Stomach (tissue), 9 donors: ENCODE measurements around the gene KCNAB2. TPM values are rescaled to one million over a fixed set of nuclear protein-coding genes. Genes with fewer than 3 reads are reported as not detected.

Experiments used
- DNase-seq, 2 donors: peaks; one replicate each; pipeline versions ENCODE4 v3.0.0 to v3.0.0-alpha.2; 2013 to 2019
- H3K27ac ChIP-seq, 5 donors: fragments of 200-600 bp in 4 of 5; sonication (generic) in 4 of 5; one replicate each; pipeline ENCODE4 v1.5.1; 2013 to 2019; ENCODE audit warnings: mild to moderate bottlenecking in 1 of 5, moderate library complexity in 1 of 5
- H3K27me3 ChIP-seq, 3 donors: fragments of 200-600 bp; sonication (generic); one replicate each; pipeline ENCODE4 v1.5.1; 2017 to 2019; ENCODE audit warnings: mixed run types in 1 of 3
- H3K36me3 ChIP-seq, 4 donors: fragments of 200-600 bp; sonication (generic); 1 replicate in 3 of 4; 2 replicates in 1 of 4; pipeline ENCODE4 v1.5.1; 2016 to 2019
- H3K4me1 ChIP-seq, 4 donors: fragments of 200-600 bp; sonication (generic); one replicate each; pipeline ENCODE4 v1.5.1; 2016 to 2019
- H3K4me3 ChIP-seq, 4 donors: fragments of 200-600 bp; sonication (generic) in 3 of 4; one replicate each; pipeline ENCODE4 v1.5.1; 2016 to 2019; ENCODE audit warnings: mild to moderate bottlenecking in 1 of 4
- H3K9me3 ChIP-seq, 4 donors: fragments of 200-600 bp; sonication (generic); one replicate each; pipeline ENCODE4 v1.5.1; 2016 to 2019
- EP300 ChIP-seq: sonication (generic); formaldehyde crosslinking; IDR thresholded peaks from one replicate; pipeline ENCODE4 v1.6.1; 2017; ENCODE audit warnings: antibody characterized with exemption
- POLR2A ChIP-seq, 4 donors: fragments of 450-650 bp; IDR thresholded peaks; one replicate each; pipeline ENCODE4 v1.6.1; 2016; ENCODE audit warnings: antibody characterized with exemption in 4 of 4, control low read depth in 2 of 4, mild to moderate bottlenecking in 1 of 4, moderate library complexity in 1 of 4
- POLR2AphosphoS5 ChIP-seq, 3 donors: sonication (generic); formaldehyde crosslinking; IDR thresholded peaks; one replicate each; pipeline ENCODE4 v1.6.1; 2016; ENCODE audit warnings: antibody characterized with exemption in 3 of 3
- WGBS, 5 donors: extraction: QIAGEN DNeasy Blood & Tissue Kit in 3 of 5; methylation state at CpG; one replicate each; pipeline versions ENCODE4 v1.1.5 to v1.1.7; 2013 to 2018; 5-methylcytosine and 5-hydroxymethylcytosine counted together
- intact Hi-C: fragments of 100-400 bp; cut with DNase I; formaldehyde crosslinking; loops from one replicate; pipeline ENCODE4 v1.15.1; 2023; ENCODE audit warnings: low total_unique reads
- polyA plus RNA-seq, 3 donors: library from polyadenylated mRNA; stranded (reverse); fragments of 200-250 nt; gene quantifications; one replicate each; pipeline ENCODE4 v1.2.3, GENCODE V29; 2013
- total RNA-seq, 5 donors: library from RNA; depleted of rRNA; stranded (reverse); fragments of >200 nt; gene quantifications; one replicate each; pipeline versions ENCODE4 v1.1.0 to v1.2.3, GENCODE V29; 2014 to 2016
- TF ChIP-seq, protein P1 (sequence below), 7 experiments: fragments of 450-650 bp in 4 of 7; fragments of 200-600 bp in 3 of 7; sonication (generic) in 3 of 7; IDR thresholded peaks; one replicate each; pipeline ENCODE4 v1.5.1; 2016 to 2019; ENCODE audit warnings: antibody characterized with exemption in 7 of 7, control low read depth in 2 of 7, mild to moderate bottlenecking in 1 of 7
- donor health status: healthy with polysubstance abuse.
- donor health status: Bipolar disorder and iron deficiency.
- donor health status: healthy.

The KCNAB2 gene
- total and polyA plus RNA-seq, 8 donors: 0.29 to 39.1 (median 3.3) TPM

DNA sequence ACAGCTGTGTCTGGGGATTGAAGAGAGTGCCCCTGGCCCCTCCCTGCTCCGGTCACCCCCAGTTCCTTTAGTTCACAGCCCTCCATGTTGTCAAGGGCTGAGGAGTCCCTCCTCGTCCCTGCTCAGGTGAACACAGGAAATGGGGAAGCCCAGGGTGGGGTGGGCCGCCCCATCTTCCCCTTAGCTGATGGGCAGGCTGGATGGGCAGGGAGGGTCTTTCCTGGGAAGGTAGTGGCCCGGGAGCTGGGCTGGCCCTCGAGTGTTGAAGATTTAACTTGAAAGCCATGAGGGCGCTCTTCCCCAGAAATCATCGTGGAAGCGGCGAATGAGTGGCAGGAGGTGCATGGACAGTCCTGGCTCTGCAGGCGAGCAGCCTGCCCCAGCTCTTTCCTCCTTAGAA is 35.1 kb upstream of the KCNAB2 start:
- 78 to 86% (median 81%) methylated on average over 9 to 10 of the region's 10 CpGs for WGBS, 5 donors
- no peak overlapping the region for H3K27ac ChIP-seq
- no peak for DNase-seq

DNA sequence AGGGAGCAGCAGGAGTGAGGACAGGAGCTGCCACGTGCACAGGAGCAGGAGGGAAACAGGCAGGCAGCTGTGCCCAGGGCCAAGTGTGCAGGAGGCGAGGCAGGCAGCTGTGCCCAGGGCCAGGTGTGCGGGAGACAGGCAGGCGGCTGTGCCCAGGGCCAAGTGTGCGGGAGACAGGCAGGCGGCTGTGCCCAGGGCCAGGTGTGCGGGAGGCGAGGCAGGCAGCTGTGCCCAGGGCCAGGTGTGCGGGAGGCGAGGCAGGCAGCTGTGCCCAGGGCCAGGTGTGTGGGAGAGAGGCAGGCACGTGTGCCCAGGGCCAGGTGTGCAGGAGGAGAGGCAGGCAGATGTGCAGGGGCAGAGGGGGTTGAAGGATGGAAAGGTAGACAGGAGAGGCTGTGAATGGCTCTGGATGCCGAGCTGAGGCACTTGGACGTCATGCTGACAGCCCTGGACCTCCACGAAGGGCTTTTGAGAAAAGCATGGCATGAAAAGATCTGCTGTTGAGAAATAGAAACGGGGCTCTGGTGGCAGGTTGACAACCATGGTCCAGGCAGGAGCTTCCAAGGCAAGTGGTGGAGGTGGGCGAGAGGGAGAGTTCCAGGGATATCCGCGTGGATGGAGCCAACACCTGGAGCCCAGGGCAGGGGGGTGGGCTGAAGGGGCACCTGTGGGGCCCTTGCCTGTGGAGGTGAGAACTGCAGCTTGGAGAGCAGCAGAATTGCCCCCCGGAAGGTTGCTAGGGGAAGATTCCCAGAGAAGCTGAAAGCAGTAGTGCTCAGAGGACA is 34.3 kb upstream of the KCNAB2 start:
- Histone ChIP-seq H3K27ac (no peak overlapping the region), H3K27me3 (peaks cover 0 to 12% (median 0%) of the 10 kb centered on the region in 3 donors), H3K9me3 (no peaks in the 10 kb centered on the region), H3K36me3 (peaks cover 0 to 5% (median 0%) of the 10 kb centered on the region in 4 donors), H3K4me3 (no peak overlapping the region), H3K4me1 (no peaks in the 10 kb centered on the region)
- intact Hi-C loops: no loop called here
- DNase-seq: no peak
- 86 to 89% (median 87%) methylated on average over 14 to 19 of the region's 19 CpGs for WGBS, 5 donors
- TF ChIP-seq, protein P1, sequence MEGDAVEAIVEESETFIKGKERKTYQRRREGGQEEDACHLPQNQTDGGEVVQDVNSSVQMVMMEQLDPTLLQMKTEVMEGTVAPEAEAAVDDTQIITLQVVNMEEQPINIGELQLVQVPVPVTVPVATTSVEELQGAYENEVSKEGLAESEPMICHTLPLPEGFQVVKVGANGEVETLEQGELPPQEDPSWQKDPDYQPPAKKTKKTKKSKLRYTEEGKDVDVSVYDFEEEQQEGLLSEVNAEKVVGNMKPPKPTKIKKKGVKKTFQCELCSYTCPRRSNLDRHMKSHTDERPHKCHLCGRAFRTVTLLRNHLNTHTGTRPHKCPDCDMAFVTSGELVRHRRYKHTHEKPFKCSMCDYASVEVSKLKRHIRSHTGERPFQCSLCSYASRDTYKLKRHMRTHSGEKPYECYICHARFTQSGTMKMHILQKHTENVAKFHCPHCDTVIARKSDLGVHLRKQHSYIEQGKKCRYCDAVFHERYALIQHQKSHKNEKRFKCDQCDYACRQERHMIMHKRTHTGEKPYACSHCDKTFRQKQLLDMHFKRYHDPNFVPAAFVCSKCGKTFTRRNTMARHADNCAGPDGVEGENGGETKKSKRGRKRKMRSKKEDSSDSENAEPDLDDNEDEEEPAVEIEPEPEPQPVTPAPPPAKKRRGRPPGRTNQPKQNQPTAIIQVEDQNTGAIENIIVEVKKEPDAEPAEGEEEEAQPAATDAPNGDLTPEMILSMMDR (IDR thresholded peaks at IDR 0.05): no peak
- TF ChIP-seq POLR2AphosphoS5 (IDR thresholded peaks at IDR 0.05) (no peak), POLR2A (IDR thresholded peaks at IDR 0.05) (no peak), EP300 (no peak)

More for the DNA sequence above, 35.1 kb upstream of the KCNAB2 start:
- intact Hi-C loops: no loop called here
- TF ChIP-seq POLR2A (IDR thresholded peaks at IDR 0.05) (no peak), EP300 (no peak), POLR2AphosphoS5 (IDR thresholded peaks at IDR 0.05) (no peak)
- TF ChIP-seq, protein P1 (IDR thresholded peaks at IDR 0.05): no peak
- Histone ChIP-seq H3K4me1 (no peaks in the 10 kb centered on the region), H3K9me3 (no peaks in the 10 kb centered on the region), H3K36me3 (peaks cover 0 to 5% (median 0%) of the 10 kb centered on the region in 4 donors), H3K27me3 (peaks cover 0 to 13% (median 0%) of the 10 kb centered on the region in 3 donors), H3K4me3 (no peak overlapping the region)

DNA sequence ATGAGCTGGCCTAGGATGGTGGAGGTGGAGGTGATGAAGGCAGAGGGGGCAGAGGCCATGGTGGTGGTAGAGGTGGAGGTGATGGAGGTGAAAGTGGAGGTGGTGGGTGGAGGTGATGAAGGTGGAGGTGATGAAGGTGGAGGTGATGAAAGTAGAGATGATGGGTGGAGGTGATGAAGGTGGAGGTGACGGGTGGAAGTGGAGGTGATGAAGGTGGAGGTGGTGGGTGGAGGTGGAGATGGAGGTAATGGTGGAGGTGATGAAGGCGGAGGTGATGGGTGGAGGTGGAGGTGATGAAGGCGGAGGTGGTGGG is 33.8 kb upstream of the KCNAB2 start:
- Histone ChIP-seq H3K27me3 (peaks cover 0 to 8% (median 0%) of the 10 kb centered on the region in 3 donors), H3K4me1 (no peaks in the 10 kb centered on the region), H3K27ac (no peak overlapping the region), H3K36me3 (peaks cover 0 to 5% (median 0%) of the 10 kb centered on the region in 4 donors), H3K4me3 (no peak overlapping the region), H3K9me3 (no peaks in the 10 kb centered on the region)
- intact Hi-C loops: no loop called here
- no peak for DNase-seq
- WGBS, 5 donors: 82 to 95% (median 91%) methylated on average over 3 of the region's 3 CpGs
- TF ChIP-seq, protein P1 (IDR thresholded peaks at IDR 0.05): no peak

DNA sequence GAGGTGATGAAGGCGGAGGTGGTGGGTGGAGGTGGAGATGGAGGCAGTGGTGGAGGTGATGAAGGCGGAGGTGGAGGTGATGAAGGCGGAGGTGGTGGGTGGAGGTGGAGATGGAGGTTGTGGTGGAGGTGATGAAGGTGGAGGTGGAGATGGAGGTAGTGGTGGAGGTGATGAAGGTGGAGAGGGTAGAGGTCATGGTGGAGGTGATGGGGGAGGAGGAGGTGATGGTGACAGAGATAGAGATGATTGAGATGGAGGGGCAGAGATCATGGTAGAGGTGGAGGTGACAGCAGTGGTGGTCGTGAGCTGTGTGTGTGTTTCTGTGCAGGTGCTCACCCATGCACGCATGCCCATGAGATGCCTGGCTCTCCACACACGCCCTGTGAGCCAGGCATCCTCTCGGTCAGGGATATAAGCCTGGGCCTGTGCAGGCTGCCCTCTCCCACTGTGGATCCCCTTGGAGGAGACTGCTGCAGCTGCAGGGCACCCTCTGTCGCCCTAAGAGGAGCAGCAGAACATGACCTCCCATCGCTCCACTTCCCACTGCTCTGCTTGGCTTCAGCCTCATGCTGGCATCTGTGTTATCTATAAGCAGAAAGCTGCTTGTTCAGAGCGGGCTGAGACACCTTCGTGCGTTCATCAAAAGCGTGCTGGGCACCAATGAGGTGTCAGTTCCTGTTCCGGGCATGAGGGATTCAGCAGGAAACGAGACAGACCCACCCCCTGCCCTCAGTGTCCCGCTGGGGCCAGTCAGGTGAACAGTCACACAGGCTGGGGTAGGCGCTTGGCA is 33.0 kb upstream of the KCNAB2 start:
- no peak overlapping the region for H3K27ac ChIP-seq
- H3K9me3 ChIP-seq: no peaks in the 10 kb centered on the region
- H3K36me3 ChIP-seq: peaks cover 0 to 5% (median 0%) of the 10 kb centered on the region in 4 donors
- H3K4me1 ChIP-seq: no peaks in the 10 kb centered on the region
- no peak for DNase-seq
- WGBS, 5 donors: 77 to 90% (median 82%) methylated on average over 16 to 17 of the region's 17 CpGs
- TF ChIP-seq POLR2A (IDR thresholded peaks at IDR 0.05): no peak
- TF ChIP-seq, protein P1 (IDR thresholded peaks at IDR 0.05): no peak
- H3K27me3 ChIP-seq: peaks cover 0 to under 1% (median 0%) of the 10 kb centered on the region in 3 donors
- intact Hi-C loops: no loop called here
- no peak overlapping the region for H3K4me3 ChIP-seq
